Activated CD8-positive, alpha-beta memory T cell treated with anti-CD3 and anti-CD28 coated beads, Interleukin-2, amount 50 U/mL, for 48 hours (primary cell): ENCODE measurements around the gene FAM162B.
"Not testable (repeated sequence)": the region's sequence is repeated elsewhere in the genome, so short reads cannot be mapped to it uniquely, and the experiment has no call there.

Source experiments
- DNase-seq: peaks from one replicate; pipeline ENCODE4 v3.0.0-alpha.2; 2020

FAM162B gene

GRCh38 chr6:116714761-116715160 is 50.8 kb downstream of the FAM162B start:
- DNase-seq, result no peak

DNA sequence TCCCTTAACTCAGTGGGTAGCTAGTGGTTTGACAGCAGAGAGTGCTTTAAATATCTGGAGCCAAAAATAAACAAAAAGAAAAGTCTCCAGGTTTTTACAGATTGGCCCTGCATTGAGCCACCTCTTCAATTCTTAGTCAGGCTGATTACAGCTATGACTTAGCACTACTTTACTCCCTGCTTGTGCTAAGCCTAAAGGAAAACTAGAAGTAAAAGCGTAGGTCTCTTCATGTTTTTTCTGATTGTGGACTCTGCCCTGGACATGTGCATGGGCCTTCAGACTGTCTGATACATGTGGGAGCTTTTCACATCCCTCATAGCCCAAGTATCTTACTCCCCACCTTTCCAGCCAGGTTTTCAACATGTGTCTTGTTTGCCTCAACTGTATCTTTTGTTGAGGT is 51.2 kb downstream of the FAM162B start:
- no peak for DNase-seq

GRCh38 chr6:116705917-116706316 is 59.6 kb downstream of the FAM162B start:
- no peak for DNase-seq

- not testable (repeated sequence) for DNase-seq
These were observed 61.6 kb downstream of the FAM162B start for GRCh38 chr6:116703888-116704287.
